Activated CD4-positive, alpha-beta T cell treated with anti-CD3 and anti-CD28 coated beads, Interleukin-2, amount 10 ng/mL, durations not matched to agents 7 days and 5 days (primary cell): Measurements from ENCODE around the gene TPSG1. TPM values are rescaled to one million over a fixed set of nuclear protein-coding genes. Genes with fewer than 3 reads are reported as not detected.
"Not testable (repeated sequence)": the region's sequence is repeated elsewhere in the genome, so short reads cannot be mapped to it uniquely, and the experiment has no call there.

ENCODE experiments used
- CTCF ChIA-PET: fragments of 350-600 bp; sonication (Branson Sonifier 250); formaldehyde crosslinking; loops from one replicate; lab custom pipeline; 2021; ENCODE audit warnings: antibody characterized with exemption; lab: Charles Lee
- POLR2A ChIA-PET: fragments of 350-600 bp; sonication (Branson Sonifier 250); formaldehyde crosslinking; loops from one replicate; lab custom pipeline; 2021; ENCODE audit warnings: antibody characterized with exemption; lab: Charles Lee
- DNase-seq: peaks from one replicate; pipeline ENCODE4 v3.0.0-alpha.2; 2020
- H3K27ac Mint-ChIP-seq: one replicate; pipeline ENCODE4 v1.8.0; 2021; ENCODE audit warnings: mild to moderate bottlenecking, moderate library complexity, mixed read lengths
- H3K27me3 Mint-ChIP-seq: one replicate; pipeline ENCODE4 v1.8.0; 2021; ENCODE audit warnings: mixed read lengths
- H3K36me3 Mint-ChIP-seq: one replicate; pipeline ENCODE4 v1.8.0; 2021; ENCODE audit warnings: low read depth, mixed read lengths
- H3K4me1 Mint-ChIP-seq: one replicate; pipeline ENCODE4 v1.8.0; 2021; ENCODE audit warnings: mixed read lengths
- H3K4me3 Mint-ChIP-seq: one replicate; pipeline ENCODE4 v1.8.0; 2021; ENCODE audit warnings: mild to moderate bottlenecking, moderate library complexity, mixed read lengths
- H3K9me3 Mint-ChIP-seq: one replicate; pipeline ENCODE4 v1.8.0; 2021; ENCODE audit warnings: mixed read lengths
- total RNA-seq, 2 experiments: library from RNA; stranded (reverse); gene quantifications; one replicate each; pipeline ENCODE4 v1.2.3, GENCODE V29; 2021

Gene TPSG1
- total RNA-seq, 2 experiments from 2014 or later = not detected

GRCh38 chr16:1199347-1200013 is 25.6 kb downstream of the TPSG1 start:
- Mint-ChIP-seq H3K27me3 (no peaks in the 10 kb centered on the region), H3K4me1 (no peaks in the 10 kb centered on the region), H3K36me3 (no peaks in the 10 kb centered on the region), H3K4me3 (no peak overlapping the region), H3K9me3 (no peaks in the 10 kb centered on the region), H3K27ac (no peak overlapping the region)
- CTCF ChIA-PET = no interaction called here
- POLR2A ChIA-PET = no interaction called here
- DNase-seq = no peak

DNA sequence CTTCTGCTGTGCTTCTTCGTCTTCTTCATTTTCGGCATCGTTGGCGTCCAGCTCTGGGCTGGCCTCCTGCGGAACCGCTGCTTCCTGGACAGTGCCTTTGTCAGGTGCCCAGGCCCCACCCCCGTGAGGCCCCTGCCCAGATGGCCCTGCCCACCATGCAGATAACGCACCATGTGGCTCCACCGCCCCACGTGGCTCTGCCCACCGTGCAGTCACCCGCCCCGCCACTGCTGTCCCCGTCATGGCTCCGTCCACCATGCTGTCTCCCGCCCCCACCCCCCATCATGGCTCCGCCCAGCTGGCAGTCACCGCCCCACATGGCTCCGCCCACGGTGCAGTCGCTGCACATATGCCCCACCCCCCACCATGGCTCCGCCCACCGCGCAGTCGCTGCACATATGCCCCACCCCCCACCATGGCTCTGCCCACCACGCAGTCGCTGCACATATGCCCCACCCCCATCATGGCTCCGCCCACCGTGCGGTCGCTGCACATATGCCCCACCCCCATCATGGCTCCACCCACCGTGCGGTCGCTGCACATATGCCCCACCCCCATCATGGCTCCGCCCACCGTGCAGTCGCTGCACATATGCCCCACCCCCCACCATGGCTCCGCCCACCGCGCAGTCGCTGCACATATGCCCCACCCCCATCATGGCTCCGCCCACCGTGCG is 26.3 kb downstream of the TPSG1 start:
- POLR2A ChIA-PET, CTCF ChIA-PET, H3K4me3 Mint-ChIP-seq, H3K27ac Mint-ChIP-seq, H3K4me1 Mint-ChIP-seq, H3K36me3 Mint-ChIP-seq, H3K9me3 Mint-ChIP-seq, H3K27me3 Mint-ChIP-seq, DNase-seq: not testable (repeated sequence)

DNA sequence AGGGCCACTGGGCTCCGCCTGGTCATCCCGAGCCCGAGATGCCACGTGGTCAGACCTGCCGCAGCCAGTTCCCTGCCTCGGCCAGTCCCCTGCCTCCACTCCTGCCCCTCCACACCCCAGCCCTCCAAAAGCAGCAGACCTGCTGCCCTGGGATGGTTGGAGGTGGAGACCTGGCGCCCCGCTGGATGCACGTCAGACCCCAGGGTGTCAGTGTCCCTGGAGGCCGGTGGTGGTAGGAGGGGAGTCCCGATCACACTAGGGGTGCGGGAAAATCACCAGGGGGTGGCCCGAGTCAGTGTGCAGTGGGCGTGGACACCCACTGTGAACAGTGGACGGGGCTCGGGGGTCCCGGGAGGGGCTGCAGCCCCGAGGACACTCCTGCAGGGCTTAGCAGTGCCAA is 26.9 kb downstream of the TPSG1 start:
- Mint-ChIP-seq H3K4me3 (no peak overlapping the region), H3K9me3 (no peaks in the 10 kb centered on the region)

DNA sequence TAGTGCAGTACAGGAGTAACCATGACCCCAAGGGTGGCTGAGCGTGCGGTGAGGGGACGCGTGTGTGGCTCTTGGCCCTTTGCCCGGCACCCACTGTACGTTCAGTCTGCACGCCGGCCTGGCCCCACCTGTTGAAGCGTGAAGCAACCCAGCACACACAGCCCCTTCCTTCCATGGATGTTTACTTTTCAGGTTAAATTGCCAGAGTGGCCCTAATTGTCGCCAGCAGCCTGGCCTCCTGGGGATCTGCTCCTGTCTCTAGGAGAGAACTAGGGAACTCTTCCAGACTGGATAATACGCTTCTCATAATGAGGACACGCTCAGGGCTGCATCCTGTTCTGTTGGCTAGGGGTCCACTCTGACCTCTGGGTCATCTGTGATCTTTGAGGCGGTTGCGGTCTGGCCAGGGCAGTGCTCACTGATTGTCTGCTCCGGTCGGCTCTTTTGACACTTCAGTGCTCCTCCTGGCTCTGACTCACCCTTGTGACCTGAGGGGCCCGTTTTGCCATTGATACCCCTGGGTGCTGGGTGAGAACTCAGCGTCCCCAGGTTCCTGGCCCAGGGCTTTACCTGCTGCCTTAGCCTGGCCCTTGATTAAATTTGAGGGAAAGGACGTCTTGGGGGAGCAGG is 27.7 kb downstream of the TPSG1 start:
- Mint-ChIP-seq H3K4me3 (no peak overlapping the region), H3K36me3 (no peaks in the 10 kb centered on the region), H3K27ac (peak overlapping the region; percentile 31), H3K9me3 (no peaks in the 10 kb centered on the region), H3K27me3 (no peaks in the 10 kb centered on the region), H3K4me1 (no peaks in the 10 kb centered on the region)
- ChIA-PET POLR2A (no interaction called here), CTCF (interaction anchor here (0.5 kb wide), 1 partner anchor 692 kb away, joined by 3 read pairs; no protein-coding TSS in a partner anchor)
- DNase-seq = no peak

More for the DNA sequence above, 26.9 kb downstream of the TPSG1 start:
- no peak overlapping the region for H3K27ac Mint-ChIP-seq
- no peak for DNase-seq
- no peaks in the 10 kb centered on the region for H3K4me1 Mint-ChIP-seq
- ChIA-PET POLR2A (no interaction called here), CTCF (no interaction called here)
- no peaks in the 10 kb centered on the region for H3K27me3 Mint-ChIP-seq
- H3K36me3 Mint-ChIP-seq = no peaks in the 10 kb centered on the region

DNA sequence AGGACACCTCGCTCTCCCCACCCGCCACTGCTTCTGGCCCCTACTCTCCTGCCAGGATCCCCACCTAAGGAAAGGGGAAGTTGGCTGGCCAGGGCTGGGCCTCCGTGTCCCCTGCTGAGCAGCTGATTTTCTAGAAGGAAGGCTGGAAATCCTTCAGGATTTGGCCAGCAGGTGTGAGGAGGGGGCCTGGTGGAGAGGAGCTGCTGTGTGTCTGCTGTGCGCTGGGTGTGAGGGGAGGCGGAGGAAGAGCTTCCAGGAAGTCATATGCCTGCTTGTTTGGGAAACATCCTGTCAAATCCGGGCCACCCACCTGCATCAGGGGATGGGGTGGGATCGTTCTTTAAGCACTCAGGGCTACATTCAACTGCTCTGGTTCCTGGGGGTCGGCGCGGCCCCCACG is 28.6 kb downstream of the TPSG1 start:
- Mint-ChIP-seq H3K36me3 (no peaks in the 10 kb centered on the region), H3K27ac (peak overlapping the region; percentile 42), H3K9me3 (no peaks in the 10 kb centered on the region), H3K27me3 (no peaks in the 10 kb centered on the region), H3K4me1 (no peaks in the 10 kb centered on the region), H3K4me3 (no peak overlapping the region)
- POLR2A ChIA-PET = no interaction called here
- CTCF ChIA-PET = interaction anchor here (0.5 kb wide), 1 partner anchor 693 kb away, joined by 3 read pairs; no protein-coding TSS in a partner anchor
- no peak for DNase-seq

- POLR2A ChIA-PET = no interaction called here
- CTCF ChIA-PET = no interaction called here
- Mint-ChIP-seq H3K4me1 (no peaks in the 10 kb centered on the region), H3K36me3 (no peaks in the 10 kb centered on the region), H3K9me3 (no peaks in the 10 kb centered on the region), H3K27me3 (no peaks in the 10 kb centered on the region), H3K4me3 (no peak overlapping the region), H3K27ac (no peak overlapping the region)
- no peak for DNase-seq
Measured at GRCh38 chr16:1195393-1195666, 29.7 kb downstream of the TPSG1 start.

GRCh38 chr16:1194665-1195392 is 30.2 kb downstream of the TPSG1 start:
- POLR2A ChIA-PET = no interaction called here
- H3K9me3 Mint-ChIP-seq = no peaks in the 10 kb centered on the region
- H3K27me3 Mint-ChIP-seq = no peaks in the 10 kb centered on the region
- no peak for DNase-seq
- H3K27ac Mint-ChIP-seq = no peak overlapping the region
- no peak overlapping the region for H3K4me3 Mint-ChIP-seq
- CTCF ChIA-PET = no interaction called here
- H3K4me1 Mint-ChIP-seq = no peaks in the 10 kb centered on the region
- no peaks in the 10 kb centered on the region for H3K36me3 Mint-ChIP-seq

DNA sequence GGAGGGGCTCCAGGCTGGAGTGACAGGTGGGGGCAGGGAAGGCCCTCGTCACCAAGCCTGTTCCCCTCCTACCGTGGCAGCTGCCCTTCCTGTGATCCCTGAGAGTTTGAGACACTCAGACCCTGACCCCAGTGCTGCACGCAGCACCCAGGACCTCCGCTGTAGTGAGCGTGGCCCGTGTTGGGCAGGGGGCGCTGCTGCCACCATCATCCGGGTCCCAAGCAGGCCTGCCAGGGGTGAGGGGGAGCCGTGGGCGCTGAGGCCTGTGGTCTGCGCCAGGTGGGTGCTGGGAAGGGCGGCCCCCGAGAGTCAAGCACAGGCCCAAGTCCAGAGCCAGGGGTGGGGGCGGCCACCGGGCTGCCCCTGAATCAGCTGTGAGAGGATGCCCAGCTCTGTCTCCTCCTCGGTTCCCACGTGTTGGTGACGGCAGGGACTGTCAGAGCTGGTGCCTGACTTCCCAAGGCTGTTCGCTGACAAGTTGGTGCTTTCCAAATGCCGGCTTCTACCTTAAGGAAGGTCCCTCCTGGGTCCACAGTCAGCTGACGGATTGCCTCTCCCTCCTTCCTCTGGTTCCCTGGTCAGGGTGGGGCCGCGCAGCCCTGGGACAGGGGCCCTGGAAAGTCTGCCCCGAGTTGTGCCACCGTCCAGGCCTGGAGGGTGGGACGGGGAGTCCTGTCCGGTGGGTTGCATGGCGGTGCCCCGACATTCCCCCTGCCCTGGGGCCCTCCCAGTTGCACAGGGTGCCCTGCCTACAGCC is 31.1 kb downstream of the TPSG1 start:
- POLR2A ChIA-PET = no interaction called here
- no peak overlapping the region for H3K27ac Mint-ChIP-seq

GRCh38 chr16:1193143-1193824 is 31.8 kb downstream of the TPSG1 start:
- no peaks in the 10 kb centered on the region for H3K36me3 Mint-ChIP-seq
- no peaks in the 10 kb centered on the region for H3K4me1 Mint-ChIP-seq
- no peak for DNase-seq
- POLR2A ChIA-PET = no interaction called here
- no peak overlapping the region for H3K4me3 Mint-ChIP-seq
- H3K27me3 Mint-ChIP-seq = no peaks in the 10 kb centered on the region
- H3K27ac Mint-ChIP-seq = no peak overlapping the region
- CTCF ChIA-PET = no interaction called here
- H3K9me3 Mint-ChIP-seq = no peaks in the 10 kb centered on the region

More for the DNA sequence above, 31.1 kb downstream of the TPSG1 start:
- DNase-seq = no peak
- H3K4me1 Mint-ChIP-seq = no peaks in the 10 kb centered on the region
- H3K36me3 Mint-ChIP-seq = no peaks in the 10 kb centered on the region
- no peak overlapping the region for H3K4me3 Mint-ChIP-seq
- H3K27me3 Mint-ChIP-seq = no peaks in the 10 kb centered on the region
- H3K9me3 Mint-ChIP-seq = no peaks in the 10 kb centered on the region
- CTCF ChIA-PET = no interaction called here

DNA sequence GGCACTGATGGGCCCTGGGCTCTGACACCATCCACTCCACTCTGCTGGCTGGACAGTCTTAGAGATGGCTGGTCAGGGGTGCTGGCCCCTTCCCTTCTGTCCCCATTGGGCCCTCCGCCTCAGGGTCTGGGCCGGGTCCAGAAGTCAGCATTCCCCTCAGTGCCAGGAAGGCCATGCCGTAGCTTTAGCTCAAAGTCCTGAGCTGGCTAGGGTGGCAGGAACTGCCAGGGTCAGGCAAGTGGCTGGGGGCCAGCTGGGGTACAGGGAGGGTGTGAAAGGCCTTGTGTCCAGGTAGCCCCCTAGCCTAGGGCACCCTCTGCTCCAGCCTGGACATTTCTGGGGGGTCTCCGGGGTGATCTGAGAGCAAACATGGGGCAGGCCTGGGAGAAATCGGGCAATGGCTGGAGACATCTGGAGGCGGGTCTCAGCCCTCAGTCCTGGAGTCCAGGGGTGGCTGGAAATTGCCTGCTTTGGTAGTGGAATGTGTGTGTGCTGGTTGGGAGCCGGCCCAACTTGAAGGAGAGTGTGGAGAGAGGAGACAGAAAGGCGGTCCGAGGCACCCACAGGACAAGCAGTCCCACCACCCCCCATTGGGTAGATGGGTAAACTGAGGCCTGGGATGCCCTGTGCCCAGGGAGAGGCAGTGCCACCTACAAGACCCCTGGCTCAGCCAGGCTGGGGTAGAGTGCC is 32.5 kb downstream of the TPSG1 start:
- Mint-ChIP-seq H3K27me3 (no peaks in the 10 kb centered on the region), H3K9me3 (no peaks in the 10 kb centered on the region), H3K36me3 (no peaks in the 10 kb centered on the region), H3K4me1 (no peaks in the 10 kb centered on the region), H3K4me3 (no peak overlapping the region), H3K27ac (no peak overlapping the region)
- DNase-seq = no peak
- CTCF ChIA-PET = no interaction called here
- POLR2A ChIA-PET = no interaction called here

DNA sequence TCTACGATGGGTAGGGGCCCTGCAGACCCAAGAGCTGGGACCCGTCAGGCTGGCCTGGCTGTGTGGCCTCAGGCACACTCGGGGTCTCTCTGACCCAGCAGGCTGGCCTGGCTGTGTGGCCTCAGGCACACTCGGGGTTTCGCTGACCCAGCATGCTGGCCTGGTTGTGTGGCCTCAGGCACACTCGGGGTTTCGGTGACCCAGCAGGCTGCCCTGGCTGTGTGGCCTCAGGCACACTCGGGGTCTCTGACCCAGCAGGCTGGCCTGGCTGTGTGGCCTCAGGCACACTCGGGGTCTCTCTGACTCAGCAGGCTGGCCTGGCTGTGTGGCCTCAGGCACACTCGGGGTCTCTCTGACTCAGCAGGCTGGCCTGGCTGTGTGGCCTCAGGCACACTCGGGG is 34.3 kb downstream of the TPSG1 start:
- H3K4me1 Mint-ChIP-seq, DNase-seq, H3K4me3 Mint-ChIP-seq, H3K9me3 Mint-ChIP-seq, H3K36me3 Mint-ChIP-seq, POLR2A ChIA-PET, H3K27me3 Mint-ChIP-seq, H3K27ac Mint-ChIP-seq, CTCF ChIA-PET: not testable (repeated sequence)

GRCh38 chr16:1189455-1189854 is 35.6 kb downstream of the TPSG1 start:
- Mint-ChIP-seq H3K27me3 (no peaks in the 10 kb centered on the region), H3K4me1 (no peaks in the 10 kb centered on the region), H3K9me3 (no peaks in the 10 kb centered on the region), H3K4me3 (no peak overlapping the region), H3K36me3 (no peaks in the 10 kb centered on the region), H3K27ac (no peak overlapping the region)
- ChIA-PET CTCF (interaction anchor here (1.1 kb wide), 1 partner anchor 86 kb away, joined by 3 read pairs; no protein-coding TSS in a partner anchor), POLR2A (no interaction called here)
- DNase-seq = no peak
